Inferior parietal cortex (tissue), 1 donor: Measurements from ENCODE around the gene GJA4.
"Not testable (repeated sequence)": the region's sequence is repeated elsewhere in the genome, so short reads cannot be mapped to it uniquely, and the experiment has no call there.

Source experiments
- DNase-seq: peaks from one replicate; pipeline ENCODE4 v3.0.0-alpha.2; 2016; ENCODE audit errors: extremely low spot score

GJA4 gene

GRCh38 chr1:34790985-34791384, 1.8 kb upstream of the GJA4 start:
- DNase-seq = no peak

- no peak for DNase-seq
Measured at GRCh38 chr1:34792424-34792823, 375 bp upstream of the GJA4 start.

- no peak for DNase-seq
Measured at GRCh38 chr1:34794001-34794789, 1.4 kb downstream of the GJA4 start.

GRCh38 chr1:34794790-34795180, 2.0 kb downstream of the GJA4 start:
- DNase-seq = no peak

- DNase-seq = no peak
Measured at GRCh38 chr1:34795916-34796315, 3.1 kb downstream of the GJA4 start.

- DNase-seq = no peak
Measured at GRCh38 chr1:34796990-34797389, 4.2 kb downstream of the GJA4 start.

GRCh38 chr1:34800214-34800613, 7.4 kb downstream of the GJA4 start:
- DNase-seq = no peak

GRCh38 chr1:34803770-34804169, 11.0 kb downstream of the GJA4 start:
- no peak for DNase-seq

- DNase-seq = no peak
Measured at GRCh38 chr1:34806396-34806795, 13.6 kb downstream of the GJA4 start.

GRCh38 chr1:34808051-34808810, 15.4 kb downstream of the GJA4 start:
- DNase-seq = no peak

GRCh38 chr1:34810781-34811180, 18.0 kb downstream of the GJA4 start:
- DNase-seq = not testable (repeated sequence)

- DNase-seq = no peak
Measured at GRCh38 chr1:34816332-34816731, 23.5 kb downstream of the GJA4 start.

- DNase-seq = no peak
Measured at GRCh38 chr1:34816778-34817177, 24.0 kb downstream of the GJA4 start.

GRCh38 chr1:34818862-34819261, 26.1 kb downstream of the GJA4 start:
- not testable (repeated sequence) for DNase-seq

- no peak for DNase-seq
Measured at GRCh38 chr1:34822202-34822601, 29.4 kb downstream of the GJA4 start.

- DNase-seq = no peak
Measured at GRCh38 chr1:34824817-34825454, 32.1 kb downstream of the GJA4 start.

- DNase-seq = no peak
Measured at GRCh38 chr1:34825455-34826091, 32.8 kb downstream of the GJA4 start.

- DNase-seq = no peak
Measured at GRCh38 chr1:34827341-34827941, 34.6 kb downstream of the GJA4 start.

GRCh38 chr1:34828611-34829010, 35.8 kb downstream of the GJA4 start:
- DNase-seq = no peak

- no peak for DNase-seq
Measured at GRCh38 chr1:34829250-34829649, 36.5 kb downstream of the GJA4 start.

GRCh38 chr1:34831721-34832246, 39.0 kb downstream of the GJA4 start:
- DNase-seq = no peak

GRCh38 chr1:34833711-34834110, 40.9 kb downstream of the GJA4 start:
- DNase-seq = no peak
